Gastrocnemius medialis (tissue), 4 donors: Measurements from ENCODE around the gene TSPAN2.
"Not testable (repeated sequence)": the region's sequence is repeated elsewhere in the genome, so short reads cannot be mapped to it uniquely, and the experiment has no call there.

Experiments
- POLR2A ChIP-seq, 2 donors: fragments of 450-650 bp; IDR thresholded peaks; one replicate each; pipeline ENCODE4 v1.6.1; 2017; ENCODE audit warnings: antibody characterized with exemption in 2 of 2, mild to moderate bottlenecking in 2 of 2, moderate library complexity in 2 of 2
- TF ChIP-seq, protein P1 (sequence below), 5 experiments: fragments of 450-650 bp in 3 of 5; fragments of 200-600 bp in 2 of 5; sonication (generic) in 2 of 5; IDR thresholded peaks in 4 of 5; conservative IDR thresholded peaks in 1 of 5; 1 replicate in 4 of 5; 2 replicates in 1 of 5; pipeline ENCODE4 v1.5.1; 2016 to 2019; ENCODE audit warnings: antibody characterized with exemption in 5 of 5, mild to moderate bottlenecking in 3 of 5, moderate library complexity in 3 of 5

GRCh38 chr1:115019549-115019948 is 69.8 kb downstream of the TSPAN2 start:
- TF ChIP-seq, protein P1, sequence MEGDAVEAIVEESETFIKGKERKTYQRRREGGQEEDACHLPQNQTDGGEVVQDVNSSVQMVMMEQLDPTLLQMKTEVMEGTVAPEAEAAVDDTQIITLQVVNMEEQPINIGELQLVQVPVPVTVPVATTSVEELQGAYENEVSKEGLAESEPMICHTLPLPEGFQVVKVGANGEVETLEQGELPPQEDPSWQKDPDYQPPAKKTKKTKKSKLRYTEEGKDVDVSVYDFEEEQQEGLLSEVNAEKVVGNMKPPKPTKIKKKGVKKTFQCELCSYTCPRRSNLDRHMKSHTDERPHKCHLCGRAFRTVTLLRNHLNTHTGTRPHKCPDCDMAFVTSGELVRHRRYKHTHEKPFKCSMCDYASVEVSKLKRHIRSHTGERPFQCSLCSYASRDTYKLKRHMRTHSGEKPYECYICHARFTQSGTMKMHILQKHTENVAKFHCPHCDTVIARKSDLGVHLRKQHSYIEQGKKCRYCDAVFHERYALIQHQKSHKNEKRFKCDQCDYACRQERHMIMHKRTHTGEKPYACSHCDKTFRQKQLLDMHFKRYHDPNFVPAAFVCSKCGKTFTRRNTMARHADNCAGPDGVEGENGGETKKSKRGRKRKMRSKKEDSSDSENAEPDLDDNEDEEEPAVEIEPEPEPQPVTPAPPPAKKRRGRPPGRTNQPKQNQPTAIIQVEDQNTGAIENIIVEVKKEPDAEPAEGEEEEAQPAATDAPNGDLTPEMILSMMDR (IDR thresholded peaks at IDR 0.05 in 4 of 5, conservative IDR thresholded peaks at IDR 0.05 in 1 of 5) = not testable (repeated sequence)
- TF ChIP-seq POLR2A (IDR thresholded peaks at IDR 0.05) = not testable (repeated sequence)
